ENCODE results near the gene TMEM163. TPM values are rescaled to one million over a fixed set of nuclear protein-coding genes. Genes with fewer than 3 reads are reported as not detected.

Gene TMEM163
- total RNA-seq, 4 donors from 2014 or later, result 0.27 to 4.7 (median 1.1) TPM

- intact Hi-C loops (cut with DNase I), result no loop called here
- no peak for DNase-seq
- Histone ChIP-seq H3K9me3 (no peaks in the 10 kb centered on the region), H3K27ac (no peak overlapping the region), H3K4me1 (peaks cover 0 to 2% of the 10 kb centered on the region in 2 donors), H3K36me3 (peaks cover 0 to 5% of the 10 kb centered on the region in 2 donors), H3K27me3 (no peaks in the 10 kb centered on the region), H3K4me3 (replicated peaks in 1 of 3) (no peak overlapping the region)
- 88 to 96% methylated on average over 7 of the region's 7 CpGs for WGBS, 2 donors
- TF ChIP-seq CTCF (IDR thresholded peaks at IDR 0.05) (no peak), POLR2A (IDR thresholded peaks at IDR 0.05) (no peak)
These were observed 269.6 kb downstream of the TMEM163 start for GRCh38 chr2:134449157-134449556.

- Histone ChIP-seq H3K9me3 (no peaks in the 10 kb centered on the region), H3K4me3 (replicated peaks in 1 of 3) (no peak overlapping the region), H3K27ac (no peak overlapping the region), H3K36me3 (peaks cover 0 to 5% of the 10 kb centered on the region in 2 donors), H3K27me3 (no peaks in the 10 kb centered on the region), H3K4me1 (no peaks in the 10 kb centered on the region)
- WGBS, 2 donors, result 92 to 98% methylated on average over 4 to 5 of the region's 6 CpGs
- intact Hi-C loops (cut with DNase I), result no loop called here
- TF ChIP-seq POLR2A (IDR thresholded peaks at IDR 0.05), result no peak
- no peak for TF ChIP-seq CTCF (IDR thresholded peaks at IDR 0.05)
- no peak for DNase-seq
These were observed 270.1 kb downstream of the TMEM163 start for GRCh38 chr2:134448650-134449049.

GRCh38 chr2:134447669-134448068 lies 271.1 kb downstream of the TMEM163 start:
- Histone ChIP-seq H3K36me3 (peaks cover 0 to 5% of the 10 kb centered on the region in 2 donors), H3K27me3 (no peaks in the 10 kb centered on the region), H3K27ac (no peak overlapping the region), H3K4me3 (replicated peaks in 1 of 3) (no peak overlapping the region), H3K9me3 (no peaks in the 10 kb centered on the region), H3K4me1 (no peaks in the 10 kb centered on the region)
- 98 to 100% methylated on average over 4 of the region's 4 CpGs for WGBS, 2 donors
- intact Hi-C loops (cut with DNase I), result no loop called here
- no peak for DNase-seq
- TF ChIP-seq CTCF (IDR thresholded peaks at IDR 0.05) (no peak), POLR2A (IDR thresholded peaks at IDR 0.05) (no peak)

DNA sequence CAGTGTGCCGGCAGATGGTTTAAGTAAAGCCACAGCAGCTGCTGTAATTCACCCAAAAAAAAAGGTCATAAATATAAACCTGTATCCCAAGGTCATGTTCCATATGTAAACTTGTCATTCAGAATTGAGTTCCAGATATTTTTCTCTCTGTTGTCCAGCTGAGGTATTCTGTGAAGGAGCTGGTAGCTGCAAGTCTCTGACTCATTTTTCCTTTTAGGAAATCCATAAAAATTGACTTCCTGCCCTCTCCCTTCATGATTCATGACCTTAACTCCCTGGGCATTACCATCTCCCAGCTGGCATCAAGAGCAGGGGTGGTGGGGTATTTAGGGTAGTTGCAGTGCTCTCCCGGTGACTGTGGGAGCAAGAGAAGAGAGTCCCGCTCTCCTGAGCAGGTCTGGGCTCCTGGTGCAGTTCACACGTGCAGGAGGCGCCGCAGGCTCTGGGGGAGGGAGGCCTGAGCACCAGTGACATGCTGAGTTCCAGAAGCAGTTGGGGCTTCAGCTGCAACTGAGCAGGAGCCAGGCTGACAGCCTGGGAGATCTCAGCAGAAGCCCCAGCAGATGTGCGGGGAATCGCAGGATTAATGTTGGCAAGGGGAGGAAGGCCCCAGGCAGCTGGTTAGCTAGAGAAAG lies 272.3 kb downstream of the TMEM163 start:
- H3K9me3 ChIP-seq, result no peaks in the 10 kb centered on the region
- no peak overlapping the region for H3K27ac ChIP-seq
- H3K4me3 ChIP-seq (replicated peaks in 1 of 3), result no peak overlapping the region
- DNase-seq, result no peak
- peaks cover 0 to 5% of the 10 kb centered on the region in 2 donors for H3K36me3 ChIP-seq
- H3K27me3 ChIP-seq, result no peaks in the 10 kb centered on the region
- 91 to 95% methylated on average over 8 of the region's 8 CpGs for WGBS, 2 donors
- no peaks in the 10 kb centered on the region for H3K4me1 ChIP-seq
- intact Hi-C loops (cut with DNase I), result no loop called here
- no peak for TF ChIP-seq CTCF (IDR thresholded peaks at IDR 0.05)
- no peak for TF ChIP-seq POLR2A (IDR thresholded peaks at IDR 0.05)

DNA sequence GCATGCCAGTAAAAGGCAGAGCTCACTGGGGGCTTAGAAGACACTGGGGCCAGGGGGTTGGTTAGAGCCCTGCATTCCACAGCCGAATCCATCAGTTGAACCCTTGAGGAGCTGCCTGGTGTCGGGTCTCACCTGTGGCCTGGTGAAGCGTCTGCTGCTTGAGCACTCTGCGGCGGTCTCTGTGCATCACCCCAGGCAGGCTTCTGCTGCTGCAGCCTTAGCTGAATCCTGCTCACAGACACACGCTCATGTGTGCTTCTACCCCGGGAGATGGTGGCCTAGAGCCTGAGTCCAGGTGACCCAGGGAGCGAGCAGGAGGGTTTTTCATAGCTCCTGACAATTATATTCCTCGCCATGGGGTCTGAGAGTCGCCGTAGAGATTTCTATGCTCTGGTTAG lies 272.8 kb downstream of the TMEM163 start:
- no peak overlapping the region for H3K27ac ChIP-seq
- intact Hi-C loops (cut with DNase I), result no loop called here
- no peak for DNase-seq
- no peaks in the 10 kb centered on the region for H3K4me1 ChIP-seq
- WGBS, 2 donors, result 89 to 90% methylated on average over 4 to 10 of the region's 11 CpGs
- no peak overlapping the region for H3K4me3 ChIP-seq (replicated peaks in 1 of 3)
- H3K9me3 ChIP-seq, result no peaks in the 10 kb centered on the region
- H3K36me3 ChIP-seq, result peaks cover 0 to 5% of the 10 kb centered on the region in 2 donors
- TF ChIP-seq POLR2A (IDR thresholded peaks at IDR 0.05) (no peak), CTCF (IDR thresholded peaks at IDR 0.05) (no peak)
- no peaks in the 10 kb centered on the region for H3K27me3 ChIP-seq

All from thyroid gland (tissue), 4 donors.